Uterus (tissue), 2 donors: Measurements from ENCODE around the gene PLXNA4.

Experiments
- CTCF ChIP-seq, 4 experiments: fragments of 200-600 bp in 2 of 4; fragments of 450-650 bp in 2 of 4; sonication (generic) in 2 of 4; IDR thresholded peaks; one replicate each; pipeline ENCODE4 v1.5.1; 2016 to 2019; ENCODE audit warnings: antibody characterized with exemption in 4 of 4, mild to moderate bottlenecking in 2 of 4, moderate library complexity in 1 of 4
- POLR2A ChIP-seq, 2 donors: fragments of 450-650 bp; IDR thresholded peaks; one replicate each; pipeline ENCODE4 v1.6.1; 2016; ENCODE audit warnings: antibody characterized with exemption in 2 of 2, mild to moderate bottlenecking in 1 of 2, moderate library complexity in 1 of 2

GRCh38 chr7:132491391-132491945 lies 84.8 kb downstream of the PLXNA4 start:
- TF ChIP-seq POLR2A (IDR thresholded peaks at IDR 0.05) (no peak), CTCF (IDR thresholded peaks at IDR 0.05) (no peak)
